Keratinocyte (primary cell): ENCODE data around the gene DPYD. TPM values are rescaled to one million over a fixed set of nuclear protein-coding genes. Genes with fewer than 3 reads are reported as not detected.

Experiments
- DNase-seq: peaks from one replicate; pipeline ENCODE4 v3.0.0-alpha.2; 2011; ENCODE audit warnings: low read depth, missing footprints, low spot score
- FAIRE-seq: peaks from 2 replicates; lab custom pipeline; 2011; peaks lifted over from hg19 to GRCh38; lab: Jason Lieb, UNC
- H2AFZ ChIP-seq: 2 replicates; pipeline ENCODE4 v1.6.0; 2012; ENCODE audit warnings: low read length, control low read depth, inconsistent platforms; ENCODE audit not compliant: control insufficient read depth
- H3K27ac ChIP-seq: 2 replicates; pipeline ENCODE4 v1.5.1; 2011; ENCODE audit warnings: low read length; ENCODE audit not compliant: control insufficient read depth, insufficient read depth
- H3K27me3 ChIP-seq: 3 replicates; pipeline ENCODE4 v1.6.0; 2011; ENCODE audit warnings: low read length; ENCODE audit not compliant: control insufficient read depth, insufficient read depth; ENCODE audit errors: extremely low read depth
- H3K36me3 ChIP-seq, 2 experiments: 2 replicates in 1 of 2; 3 replicates in 1 of 2; pipeline ENCODE4 v1.5.1; 2011; ENCODE audit warnings: low read length in 2 of 2, mild to moderate bottlenecking in 1 of 2; ENCODE audit not compliant: control insufficient read depth in 2 of 2, insufficient read depth in 2 of 2; ENCODE audit errors: extremely low read depth in 1 of 2
- H3K4me1 ChIP-seq: 3 replicates; pipeline ENCODE4 v1.5.1; 2011; ENCODE audit warnings: low read length; ENCODE audit not compliant: control insufficient read depth, insufficient read depth; ENCODE audit errors: extremely low read depth
- H3K4me2 ChIP-seq: 3 replicates; pipeline ENCODE4 v1.6.0; 2011; ENCODE audit warnings: low read depth, low read length; ENCODE audit not compliant: control insufficient read depth, insufficient read depth; ENCODE audit errors: extremely low read depth
- H3K4me3 ChIP-seq, 3 experiments: fragments of 200-600 bp in 1 of 3; sonication (generic) in 1 of 3; 2 replicates in 2 of 3; 3 replicates in 1 of 3; pipeline ENCODE4 v1.5.1; 2011 to 2016; ENCODE audit warnings: low read length in 3 of 3, mild to moderate bottlenecking in 3 of 3, control low read depth in 2 of 3, inconsistent platforms in 1 of 3, low read depth in 1 of 3, mixed read lengths in 1 of 3, mixed run types in 1 of 3, moderate library complexity in 1 of 3; ENCODE audit not compliant: control insufficient read depth in 2 of 3, insufficient read depth in 2 of 3; ENCODE audit errors: extremely low read depth in 1 of 3
- H3K79me2 ChIP-seq: 2 replicates; pipeline ENCODE4 v1.6.0; 2012; ENCODE audit warnings: low read length; ENCODE audit not compliant: control insufficient read depth, insufficient read depth
- H3K9ac ChIP-seq: 3 replicates; pipeline ENCODE4 v1.6.0; 2011; ENCODE audit warnings: low read length; ENCODE audit not compliant: control insufficient read depth, insufficient read depth; ENCODE audit errors: extremely low read depth
- H3K9me1 ChIP-seq: 3 replicates; pipeline ENCODE4 v1.6.0; 2011; ENCODE audit warnings: low read length; ENCODE audit not compliant: control insufficient read depth, insufficient read depth; ENCODE audit errors: extremely low read depth
- H3K9me3 ChIP-seq: 2 replicates; pipeline ENCODE4 v1.5.1; 2012; ENCODE audit warnings: low read depth, low read length; ENCODE audit not compliant: control insufficient read depth
- H4K20me1 ChIP-seq: 3 replicates; pipeline ENCODE4 v1.6.0; 2011; ENCODE audit warnings: low read length; ENCODE audit not compliant: control insufficient read depth, insufficient read depth; ENCODE audit errors: extremely low read depth
- EZH2 ChIP-seq: IDR thresholded peaks from one replicate; pipeline ENCODE4 v1.6.1; 2012; ENCODE audit warnings: inconsistent platforms, mild to moderate bottlenecking, low read length, moderate library complexity
- dilution Hi-C: fragments of 300-500 bp; cut with MboI; formaldehyde crosslinking; loops from one replicate; pipeline ENCODE4 v1.7.0; 2020; ENCODE audit warnings: low sequenced_read_pairs; ENCODE audit not compliant: extremely low pct_ligation_motif_present
- polyA plus RNA-seq, 5 experiments: library from polyadenylated mRNA; depleted of rRNA in 3 of 5; stranded (reverse) in 3 of 5; stranded (forward) in 1 of 5; unstranded in 1 of 5; fragments of >200 nt; gene quantifications; 1 replicate in 1 of 5; 2 replicates in 3 of 5; 3 replicates in 1 of 5; pipeline versions ENCODE4 v1.2.1 to v1.2.3, GENCODE V29; 2011 to 2012; ENCODE audit warnings: missing spikeins in 2 of 5, low read depth in 1 of 5, low replicate concordance in 1 of 5
- TF ChIP-seq, protein P1 (sequence below), 3 experiments: IDR thresholded peaks in 1 of 3; conservative IDR thresholded peaks in 1 of 3; optimal IDR thresholded peaks in 1 of 3; 2 replicates in 2 of 3; 3 replicates in 1 of 3; pipeline versions ENCODE3 to v1.5.1; 2011; ENCODE audit warnings: low read length in 3 of 3, mild to moderate bottlenecking in 3 of 3, moderate library complexity in 2 of 3, control low read depth in 1 of 3, inconsistent platforms in 1 of 3; ENCODE audit not compliant: insufficient read depth in 2 of 3; ENCODE audit errors: extremely low read depth in 1 of 3

DPYD gene
- polyA plus RNA-seq, 1 donor (not counting 4 experiments of a cell fraction or from before 2014, with no cell fraction given), result 1.9 TPM

GRCh38 chr1:97414682-97415312, 506.0 kb downstream of the DPYD start:
- Histone ChIP-seq H3K9me1 (no peaks in the 10 kb centered on the region), H3K27me3 (no peaks in the 10 kb centered on the region), H3K27ac (no peak overlapping the region), H3K4me1 (no peaks in the 10 kb centered on the region), H3K9ac (no peak overlapping the region), H3K79me2 (no peaks in the 10 kb centered on the region), H3K4me2 (no peak overlapping the region), H3K36me3 (no peaks in the 10 kb centered on the region), H4K20me1 (no peaks in the 10 kb centered on the region), H3K4me3 (no peak overlapping the region), H3K9me3 (no peaks in the 10 kb centered on the region), H2AFZ (no peak overlapping the region)
- FAIRE-seq (no peak), DNase-seq (no peak)
- TF ChIP-seq EZH2, result no peak
- TF ChIP-seq, protein P1, sequence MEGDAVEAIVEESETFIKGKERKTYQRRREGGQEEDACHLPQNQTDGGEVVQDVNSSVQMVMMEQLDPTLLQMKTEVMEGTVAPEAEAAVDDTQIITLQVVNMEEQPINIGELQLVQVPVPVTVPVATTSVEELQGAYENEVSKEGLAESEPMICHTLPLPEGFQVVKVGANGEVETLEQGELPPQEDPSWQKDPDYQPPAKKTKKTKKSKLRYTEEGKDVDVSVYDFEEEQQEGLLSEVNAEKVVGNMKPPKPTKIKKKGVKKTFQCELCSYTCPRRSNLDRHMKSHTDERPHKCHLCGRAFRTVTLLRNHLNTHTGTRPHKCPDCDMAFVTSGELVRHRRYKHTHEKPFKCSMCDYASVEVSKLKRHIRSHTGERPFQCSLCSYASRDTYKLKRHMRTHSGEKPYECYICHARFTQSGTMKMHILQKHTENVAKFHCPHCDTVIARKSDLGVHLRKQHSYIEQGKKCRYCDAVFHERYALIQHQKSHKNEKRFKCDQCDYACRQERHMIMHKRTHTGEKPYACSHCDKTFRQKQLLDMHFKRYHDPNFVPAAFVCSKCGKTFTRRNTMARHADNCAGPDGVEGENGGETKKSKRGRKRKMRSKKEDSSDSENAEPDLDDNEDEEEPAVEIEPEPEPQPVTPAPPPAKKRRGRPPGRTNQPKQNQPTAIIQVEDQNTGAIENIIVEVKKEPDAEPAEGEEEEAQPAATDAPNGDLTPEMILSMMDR (optimal IDR thresholded peaks at IDR 0.05 in 1 of 3, IDR thresholded peaks at IDR 0.05 in 1 of 3, conservative IDR thresholded peaks at IDR 0.05 in 1 of 3; ENCODE audit: extremely low read depth in 1 of 3, insufficient read depth in 2 of 3, low read length in 3 of 3), result no peak
- dilution Hi-C loops, result no loop called here

GRCh38 chr1:97412737-97413136, 508.1 kb downstream of the DPYD start:
- dilution Hi-C loops, result no loop called here
- Histone ChIP-seq H3K9me3 (no peaks in the 10 kb centered on the region), H3K9ac (no peak overlapping the region), H3K79me2 (no peaks in the 10 kb centered on the region), H3K27ac (no peak overlapping the region), H3K9me1 (no peaks in the 10 kb centered on the region), H2AFZ (no peak overlapping the region), H3K4me2 (no peak overlapping the region), H3K27me3 (no peaks in the 10 kb centered on the region), H3K4me3 (no peak overlapping the region), H3K4me1 (no peaks in the 10 kb centered on the region), H3K36me3 (no peaks in the 10 kb centered on the region), H4K20me1 (no peaks in the 10 kb centered on the region)
- DNase-seq (no peak), FAIRE-seq (no peak)
- TF ChIP-seq, protein P1 (optimal IDR thresholded peaks at IDR 0.05 in 1 of 3, IDR thresholded peaks at IDR 0.05 in 1 of 3, conservative IDR thresholded peaks at IDR 0.05 in 1 of 3; ENCODE audit: extremely low read depth in 1 of 3, insufficient read depth in 2 of 3, low read length in 3 of 3), result no peak
- TF ChIP-seq EZH2, result no peak
